ENCODE data around the gene AKR1D1. TPM values are rescaled to one million over a fixed set of nuclear protein-coding genes. Genes with fewer than 3 reads are reported as not detected.

The AKR1D1 gene
- total and polyA plus RNA-seq, 2 donors (not counting 3 experiments of a cell fraction or from before 2014, with no cell fraction given), result not detected

DNA sequence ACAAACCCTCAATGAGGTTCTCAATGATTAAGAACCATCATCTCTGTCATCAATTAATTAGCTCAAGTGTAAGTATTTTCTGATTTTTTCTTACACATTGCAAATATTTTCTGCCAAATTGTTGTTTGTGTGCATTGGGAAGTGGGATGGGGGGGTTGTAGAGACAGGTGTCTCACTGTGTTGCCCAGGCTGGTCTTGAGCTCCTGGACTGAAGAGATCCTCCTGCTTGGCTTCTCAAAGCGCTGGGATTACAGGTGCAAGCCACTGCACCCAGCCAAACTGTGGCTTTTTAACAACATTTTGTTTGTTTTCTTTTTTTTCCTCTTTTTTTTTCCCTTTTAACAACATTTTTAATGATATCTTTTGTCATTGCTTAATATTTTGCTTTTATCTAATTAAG, 87.5 kb downstream of the AKR1D1 start:
- H3K4me3 ChIP-seq (replicated peaks in 1 of 3; ENCODE audit: insufficient read depth in 1 of 3, low read depth in 1 of 3, low read length in 3 of 3), result no peak overlapping the region
- no peaks in the 10 kb centered on the region for H3K9me1 ChIP-seq (replicated peaks; ENCODE audit: control insufficient read depth, extremely low read depth, insufficient read depth, low read length)
- no peak for FAIRE-seq
- no peaks in the 10 kb centered on the region for H3K9me3 ChIP-seq (replicated peaks; ENCODE audit: control insufficient read depth, insufficient read depth, low read length)
- dilution Hi-C loops (cut with MboI; ENCODE audit: extremely low pct_ligation_motif_present, low sequenced_read_pairs), result no loop called here
- H4K20me1 ChIP-seq (replicated peaks; ENCODE audit: control insufficient read depth, extremely low read depth, insufficient read depth, low read length), result no peaks in the 10 kb centered on the region
- H3K9ac ChIP-seq (replicated peaks; ENCODE audit: extremely low read depth, insufficient read depth, low read length), result no peak overlapping the region
- no peaks in the 10 kb centered on the region for H3K27me3 ChIP-seq (ENCODE audit: control insufficient read depth in 2 of 2, insufficient read depth in 2 of 2, low read length in 2 of 2)
- no peak overlapping the region for H3K4me2 ChIP-seq (ENCODE audit: insufficient read depth, low read length)
- DNase-seq (ENCODE audit: low read depth, low spot score), result no peak
- no peaks in the 10 kb centered on the region for H3K79me2 ChIP-seq (ENCODE audit: control insufficient read depth, insufficient read depth, low read length)
- H3K36me3 ChIP-seq (ENCODE audit: control insufficient read depth in 2 of 2, extremely low read depth in 1 of 2, insufficient read depth in 2 of 2, low read length in 2 of 2), result no peaks in the 10 kb centered on the region
- no TSS peak for BruUV-seq (replicated peaks)
- no peaks in the 10 kb centered on the region for H3K4me1 ChIP-seq (ENCODE audit: control insufficient read depth, extremely low read depth, insufficient read depth, low read length)
- H3K27ac ChIP-seq (ENCODE audit: insufficient read depth, low read depth, low read length), result no peak overlapping the region
- ChIA-PET CTCF (interaction anchor here (6.2 kb wide), 1 partner anchor 575 kb away, joined by 345 read pairs; no protein-coding TSS in a partner anchor), POLR2A (no interaction called here)
- H2AFZ ChIP-seq (ENCODE audit: low read depth, low read length), result no peak overlapping the region
- TF ChIP-seq, protein P1, sequence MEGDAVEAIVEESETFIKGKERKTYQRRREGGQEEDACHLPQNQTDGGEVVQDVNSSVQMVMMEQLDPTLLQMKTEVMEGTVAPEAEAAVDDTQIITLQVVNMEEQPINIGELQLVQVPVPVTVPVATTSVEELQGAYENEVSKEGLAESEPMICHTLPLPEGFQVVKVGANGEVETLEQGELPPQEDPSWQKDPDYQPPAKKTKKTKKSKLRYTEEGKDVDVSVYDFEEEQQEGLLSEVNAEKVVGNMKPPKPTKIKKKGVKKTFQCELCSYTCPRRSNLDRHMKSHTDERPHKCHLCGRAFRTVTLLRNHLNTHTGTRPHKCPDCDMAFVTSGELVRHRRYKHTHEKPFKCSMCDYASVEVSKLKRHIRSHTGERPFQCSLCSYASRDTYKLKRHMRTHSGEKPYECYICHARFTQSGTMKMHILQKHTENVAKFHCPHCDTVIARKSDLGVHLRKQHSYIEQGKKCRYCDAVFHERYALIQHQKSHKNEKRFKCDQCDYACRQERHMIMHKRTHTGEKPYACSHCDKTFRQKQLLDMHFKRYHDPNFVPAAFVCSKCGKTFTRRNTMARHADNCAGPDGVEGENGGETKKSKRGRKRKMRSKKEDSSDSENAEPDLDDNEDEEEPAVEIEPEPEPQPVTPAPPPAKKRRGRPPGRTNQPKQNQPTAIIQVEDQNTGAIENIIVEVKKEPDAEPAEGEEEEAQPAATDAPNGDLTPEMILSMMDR (IDR thresholded peaks at IDR 0.05; ENCODE audit: extremely low read depth in 1 of 2, insufficient read depth in 1 of 2, low read depth in 1 of 2, low read length in 2 of 2), result no peak
- TF ChIP-seq GATA2 (IDR thresholded peaks at IDR 0.05; ENCODE audit: insufficient read depth, insufficient read length, low read depth, low read length), result no peak
- TF ChIP-seq MYC (IDR thresholded peaks at IDR 0.05; ENCODE audit: low read depth, low read length), result no peak
- TF ChIP-seq POLR2AphosphoS5 (IDR thresholded peaks at IDR 0.05; ENCODE audit: insufficient read depth, low read depth, low read length), result no peak
- TF ChIP-seq POLR2A (IDR thresholded peaks at IDR 0.05; ENCODE audit: low read depth, low read length), result no peak
- TF ChIP-seq JUN (IDR thresholded peaks at IDR 0.05; ENCODE audit: borderline replicate concordance, insufficient read depth, insufficient read length, low read depth), result no peak
- TF ChIP-seq, protein P2, sequence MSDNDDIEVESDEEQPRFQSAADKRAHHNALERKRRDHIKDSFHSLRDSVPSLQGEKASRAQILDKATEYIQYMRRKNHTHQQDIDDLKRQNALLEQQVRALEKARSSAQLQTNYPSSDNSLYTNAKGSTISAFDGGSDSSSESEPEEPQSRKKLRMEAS (IDR thresholded peaks at IDR 0.05; ENCODE audit: insufficient read depth, insufficient read length), result no peak
- TF ChIP-seq FOS (IDR thresholded peaks at IDR 0.05; ENCODE audit: borderline replicate concordance, insufficient read depth, low read length), result no peak
- TF ChIP-seq EZH2 (IDR thresholded peaks at IDR 0.05; ENCODE audit: borderline replicate concordance, low read depth, low read length, severe bottlenecking), result no peak
- intact Hi-C loops (cut with micrococcal nuclease), result loop anchor here (5.0 to 10.0 kb wide), 2 partner anchors 94 to 381 kb away; no protein-coding TSS in a partner anchor
